Measurements from ENCODE around the gene CCIN.

The CCIN gene

DNA sequence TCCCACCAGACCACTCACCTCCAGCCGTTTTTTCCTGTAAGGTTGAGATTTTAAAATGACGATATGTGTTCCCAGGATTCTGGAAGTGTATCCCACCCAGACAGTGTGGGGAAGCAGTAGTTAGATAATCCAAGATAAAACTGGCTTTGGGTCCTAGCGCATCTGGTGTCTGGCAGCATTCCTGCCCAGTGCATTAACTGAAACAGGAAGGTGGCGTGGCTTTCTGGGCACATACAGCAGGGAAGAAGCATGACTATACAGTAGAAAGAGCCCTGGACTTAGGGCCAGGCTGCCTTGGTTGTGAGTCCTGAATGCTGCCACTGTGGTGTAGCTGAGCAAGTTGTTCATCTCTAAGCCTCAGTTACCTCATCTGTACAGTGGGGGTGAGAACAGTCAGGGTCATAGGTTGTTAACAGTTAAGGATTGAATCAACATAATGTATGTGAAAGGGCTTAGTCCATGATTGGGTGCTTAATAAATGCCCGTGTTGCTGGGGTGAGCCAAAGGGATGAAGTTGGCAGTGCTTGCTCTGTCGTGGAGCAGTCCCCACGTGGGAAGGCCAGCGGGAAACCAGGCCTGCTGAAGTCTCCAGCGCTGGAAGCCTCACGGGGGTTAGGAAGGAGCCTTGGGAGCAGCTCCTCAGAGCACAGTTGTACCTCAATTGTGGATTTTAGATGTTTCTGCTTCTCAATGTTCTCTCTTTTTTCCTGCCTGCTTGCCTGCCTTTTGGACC, 39.5 kb downstream of the CCIN start:
- DNase-seq, result no peak
- H3K9me3 Mint-ChIP-seq, result no peaks in the 10 kb centered on the region
- H3K27me3 Mint-ChIP-seq (ENCODE audit: low read depth, poor library complexity), result no peaks in the 10 kb centered on the region
- H3K4me1 Mint-ChIP-seq, result peaks cover 15% of the 10 kb centered on the region
- peak overlapping the region; percentile 93 for H3K27ac Mint-ChIP-seq
- peaks cover 86% of the 10 kb centered on the region for H3K36me3 Mint-ChIP-seq (ENCODE audit: low read depth)
- H3K4me3 Mint-ChIP-seq, result no peak overlapping the region
- TF ChIP-seq, protein P1, sequence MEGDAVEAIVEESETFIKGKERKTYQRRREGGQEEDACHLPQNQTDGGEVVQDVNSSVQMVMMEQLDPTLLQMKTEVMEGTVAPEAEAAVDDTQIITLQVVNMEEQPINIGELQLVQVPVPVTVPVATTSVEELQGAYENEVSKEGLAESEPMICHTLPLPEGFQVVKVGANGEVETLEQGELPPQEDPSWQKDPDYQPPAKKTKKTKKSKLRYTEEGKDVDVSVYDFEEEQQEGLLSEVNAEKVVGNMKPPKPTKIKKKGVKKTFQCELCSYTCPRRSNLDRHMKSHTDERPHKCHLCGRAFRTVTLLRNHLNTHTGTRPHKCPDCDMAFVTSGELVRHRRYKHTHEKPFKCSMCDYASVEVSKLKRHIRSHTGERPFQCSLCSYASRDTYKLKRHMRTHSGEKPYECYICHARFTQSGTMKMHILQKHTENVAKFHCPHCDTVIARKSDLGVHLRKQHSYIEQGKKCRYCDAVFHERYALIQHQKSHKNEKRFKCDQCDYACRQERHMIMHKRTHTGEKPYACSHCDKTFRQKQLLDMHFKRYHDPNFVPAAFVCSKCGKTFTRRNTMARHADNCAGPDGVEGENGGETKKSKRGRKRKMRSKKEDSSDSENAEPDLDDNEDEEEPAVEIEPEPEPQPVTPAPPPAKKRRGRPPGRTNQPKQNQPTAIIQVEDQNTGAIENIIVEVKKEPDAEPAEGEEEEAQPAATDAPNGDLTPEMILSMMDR (IDR thresholded peaks at IDR 0.05), result no peak

GRCh38 chr9:36210722-36211121, 41.5 kb downstream of the CCIN start:
- no peak for DNase-seq
- Mint-ChIP-seq H3K9me3 (no peaks in the 10 kb centered on the region), H3K27ac (peak overlapping the region; percentile 93), H3K4me3 (no peak overlapping the region), H3K36me3 (ENCODE audit: low read depth) (peaks cover 66% of the 10 kb centered on the region), H3K27me3 (ENCODE audit: low read depth, poor library complexity) (no peaks in the 10 kb centered on the region), H3K4me1 (peaks cover 15% of the 10 kb centered on the region)
- TF ChIP-seq, protein P1 (IDR thresholded peaks at IDR 0.05), result no peak

- Mint-ChIP-seq H3K27ac (peak overlapping the region; percentile 93), H3K27me3 (ENCODE audit: low read depth, poor library complexity) (no peaks in the 10 kb centered on the region), H3K36me3 (ENCODE audit: low read depth) (peaks cover 66% of the 10 kb centered on the region), H3K4me1 (peaks cover 14% of the 10 kb centered on the region), H3K9me3 (no peaks in the 10 kb centered on the region), H3K4me3 (no peak overlapping the region)
- TF ChIP-seq, protein P1 (IDR thresholded peaks at IDR 0.05), result no peak
- DNase-seq, result no peak
Observed at GRCh38 chr9:36211510-36211909, 42.3 kb downstream of the CCIN start.

DNA sequence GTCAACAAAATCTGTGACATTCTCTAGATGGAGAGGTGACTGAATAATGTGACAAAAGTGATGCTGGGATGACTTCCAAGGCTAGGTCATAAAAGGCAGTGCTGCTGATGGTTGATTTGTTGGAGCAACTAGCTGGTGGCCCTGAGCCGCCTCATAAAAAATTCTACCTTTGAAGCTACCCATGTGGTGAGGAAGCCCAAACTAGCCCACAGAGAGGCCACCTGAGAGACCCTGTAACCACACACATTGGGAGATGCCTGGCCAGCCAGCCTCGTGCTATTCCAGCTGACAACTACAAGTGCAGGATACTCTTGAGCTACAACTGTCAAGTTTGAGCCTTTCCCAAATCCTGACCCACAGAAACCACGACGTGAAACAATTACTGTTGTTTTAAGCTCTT, 44.2 kb downstream of the CCIN start:
- peaks cover 59% of the 10 kb centered on the region for H3K36me3 Mint-ChIP-seq (ENCODE audit: low read depth)
- DNase-seq, result no peak
- H3K27me3 Mint-ChIP-seq (ENCODE audit: low read depth, poor library complexity), result no peaks in the 10 kb centered on the region
- H3K4me1 Mint-ChIP-seq, result no peaks in the 10 kb centered on the region
- peak overlapping the region; percentile 50 for H3K27ac Mint-ChIP-seq
- no peak overlapping the region for H3K4me3 Mint-ChIP-seq
- H3K9me3 Mint-ChIP-seq, result no peaks in the 10 kb centered on the region
- TF ChIP-seq, protein P1 (IDR thresholded peaks at IDR 0.05), result no peak

- no peaks in the 10 kb centered on the region for H3K9me3 Mint-ChIP-seq
- TF ChIP-seq, protein P1 (IDR thresholded peaks at IDR 0.05), result no peak
- no peaks in the 10 kb centered on the region for H3K4me1 Mint-ChIP-seq
- no peak overlapping the region for H3K27ac Mint-ChIP-seq
- H3K4me3 Mint-ChIP-seq, result no peak overlapping the region
- H3K36me3 Mint-ChIP-seq (ENCODE audit: low read depth), result peaks cover 61% of the 10 kb centered on the region
- no peak for DNase-seq
- no peaks in the 10 kb centered on the region for H3K27me3 Mint-ChIP-seq (ENCODE audit: low read depth, poor library complexity)
Observed at GRCh38 chr9:36213989-36214388, 44.8 kb downstream of the CCIN start.

- Mint-ChIP-seq H3K4me1 (no peaks in the 10 kb centered on the region), H3K27me3 (ENCODE audit: low read depth, poor library complexity) (no peaks in the 10 kb centered on the region), H3K27ac (peak overlapping the region; percentile 36), H3K9me3 (no peaks in the 10 kb centered on the region), H3K4me3 (no peak overlapping the region), H3K36me3 (ENCODE audit: low read depth) (peaks cover 61% of the 10 kb centered on the region)
- DNase-seq, result no peak
- TF ChIP-seq, protein P1 (IDR thresholded peaks at IDR 0.05), result no peak
Observed at GRCh38 chr9:36214571-36214970, 45.4 kb downstream of the CCIN start.

Data from nephron progenitor cell (in vitro differentiated cells).